NCI-H2081 (cell line): Measurements from ENCODE around the gene CXCL8.
"Not testable (repeated sequence)": the region's sequence is repeated elsewhere in the genome, so short reads cannot be mapped to it uniquely, and the experiment has no call there.

Source experiments
- DNase-seq, 2 experiments: peaks; one replicate each; lab custom pipeline; 2025; lab: John Stamatoyannopoulos, UW

The CXCL8 gene

GRCh38 chr4:73740353-73740778 is at the start of gene CXCL8:
Gene CXCL8 (plus strand): TSS chr4:73740569. CDS start chr4:73740659, 90 bp downstream.
- peak; percentile 37 to 74 for DNase-seq

GRCh38 chr4:73691201-73691600 is 49.2 kb upstream of the CXCL8 start:
- DNase-seq: not testable (repeated sequence)

- DNase-seq: no peak
These were observed 48.6 kb upstream of the CXCL8 start for GRCh38 chr4:73691759-73692158.

- DNase-seq: no peak
These were observed 48.1 kb upstream of the CXCL8 start for GRCh38 chr4:73692254-73692653.

GRCh38 chr4:73692701-73693100 is 47.7 kb upstream of the CXCL8 start:
- no peak for DNase-seq

- DNase-seq: no peak
These were observed 46.6 kb upstream of the CXCL8 start for GRCh38 chr4:73693811-73694210.

- no peak for DNase-seq
These were observed 42.2 kb upstream of the CXCL8 start for GRCh38 chr4:73698217-73698616.

- no peak for DNase-seq
These were observed 39.3 kb upstream of the CXCL8 start for GRCh38 chr4:73701116-73701515.

- DNase-seq: no peak
These were observed 37.5 kb upstream of the CXCL8 start for GRCh38 chr4:73702796-73703287.

GRCh38 chr4:73703320-73703719 is 37.0 kb upstream of the CXCL8 start:
- no peak for DNase-seq

- no peak for DNase-seq
These were observed 35.9 kb upstream of the CXCL8 start for GRCh38 chr4:73704314-73705055.

- no peak for DNase-seq
These were observed 35.3 kb upstream of the CXCL8 start for GRCh38 chr4:73705056-73705432.

GRCh38 chr4:73705721-73706120 is 34.6 kb upstream of the CXCL8 start:
- no peak for DNase-seq

- no peak for DNase-seq
These were observed 33.6 kb upstream of the CXCL8 start for GRCh38 chr4:73706811-73707210.

- DNase-seq: no peak
These were observed 33.0 kb upstream of the CXCL8 start for GRCh38 chr4:73707269-73707875.

- DNase-seq: no peak
These were observed 32.3 kb upstream of the CXCL8 start for GRCh38 chr4:73707918-73708577.

- no peak for DNase-seq
These were observed 30.8 kb upstream of the CXCL8 start for GRCh38 chr4:73709451-73710033.

GRCh38 chr4:73710094-73710493 is 30.3 kb upstream of the CXCL8 start:
- DNase-seq: no peak

- DNase-seq: no peak
These were observed 28.4 kb upstream of the CXCL8 start for GRCh38 chr4:73711989-73712388.

- no peak for DNase-seq
These were observed 26.7 kb upstream of the CXCL8 start for GRCh38 chr4:73713650-73714049.

GRCh38 chr4:73714647-73715046 is 25.7 kb upstream of the CXCL8 start:
- no peak for DNase-seq

- no peak for DNase-seq
These were observed 24.7 kb upstream of the CXCL8 start for GRCh38 chr4:73715659-73716058.
